Measurements from ENCODE around the gene SRGAP1.
"Not testable (repeated sequence)": the region's sequence is repeated elsewhere in the genome, so short reads cannot be mapped to it uniquely, and the experiment has no call there.

Gene SRGAP1

DNA sequence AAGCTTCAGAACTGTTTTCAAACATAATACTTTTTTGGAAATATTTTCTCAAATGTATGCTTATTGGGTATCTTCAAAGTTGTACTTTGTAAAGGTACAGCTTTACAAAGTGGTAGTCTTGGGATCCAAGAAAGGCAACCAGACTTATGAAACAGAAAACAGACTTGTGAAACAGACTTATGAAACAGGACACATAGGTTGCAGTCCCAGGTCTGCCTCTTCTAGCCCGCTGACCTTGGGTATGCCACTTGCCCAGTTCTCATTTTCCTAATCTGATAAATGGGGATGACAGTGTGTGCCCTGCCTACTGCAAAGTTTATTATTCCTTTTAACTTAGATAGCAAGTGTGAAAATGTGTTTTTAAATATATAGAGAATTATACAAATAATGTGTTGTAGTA is 263.3 kb downstream of the SRGAP1 start:
- no peak for DNase-seq (ENCODE audit: extremely low spot score)
- POLR2A ChIA-PET: no interaction called here
- CTCF ChIA-PET: no interaction called here
- TF ChIP-seq, protein P1, sequence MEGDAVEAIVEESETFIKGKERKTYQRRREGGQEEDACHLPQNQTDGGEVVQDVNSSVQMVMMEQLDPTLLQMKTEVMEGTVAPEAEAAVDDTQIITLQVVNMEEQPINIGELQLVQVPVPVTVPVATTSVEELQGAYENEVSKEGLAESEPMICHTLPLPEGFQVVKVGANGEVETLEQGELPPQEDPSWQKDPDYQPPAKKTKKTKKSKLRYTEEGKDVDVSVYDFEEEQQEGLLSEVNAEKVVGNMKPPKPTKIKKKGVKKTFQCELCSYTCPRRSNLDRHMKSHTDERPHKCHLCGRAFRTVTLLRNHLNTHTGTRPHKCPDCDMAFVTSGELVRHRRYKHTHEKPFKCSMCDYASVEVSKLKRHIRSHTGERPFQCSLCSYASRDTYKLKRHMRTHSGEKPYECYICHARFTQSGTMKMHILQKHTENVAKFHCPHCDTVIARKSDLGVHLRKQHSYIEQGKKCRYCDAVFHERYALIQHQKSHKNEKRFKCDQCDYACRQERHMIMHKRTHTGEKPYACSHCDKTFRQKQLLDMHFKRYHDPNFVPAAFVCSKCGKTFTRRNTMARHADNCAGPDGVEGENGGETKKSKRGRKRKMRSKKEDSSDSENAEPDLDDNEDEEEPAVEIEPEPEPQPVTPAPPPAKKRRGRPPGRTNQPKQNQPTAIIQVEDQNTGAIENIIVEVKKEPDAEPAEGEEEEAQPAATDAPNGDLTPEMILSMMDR (IDR thresholded peaks at IDR 0.05; ENCODE audit: control extremely low read depth, extremely low read depth, low read depth, missing control alignments): no peak

DNA sequence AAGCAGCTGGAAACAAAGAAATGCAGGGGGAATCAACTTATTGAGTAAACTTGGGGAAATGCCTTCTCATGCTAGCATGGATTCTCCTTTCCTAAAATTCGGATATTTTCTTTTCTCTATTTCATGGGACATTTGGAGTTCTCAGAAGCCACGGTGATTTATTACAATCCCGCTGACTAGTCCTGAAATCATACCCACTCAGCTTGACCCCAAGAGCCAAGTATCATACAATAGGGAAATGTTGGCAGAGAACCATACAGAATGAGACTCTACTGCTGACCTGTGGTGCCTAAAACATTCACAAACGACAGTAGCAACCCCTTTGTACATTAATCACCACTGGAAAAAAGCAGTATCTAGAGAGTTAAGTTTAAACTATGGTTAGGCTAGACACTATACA is 265.2 kb downstream of the SRGAP1 start:
- CTCF ChIA-PET: no interaction called here

DNA sequence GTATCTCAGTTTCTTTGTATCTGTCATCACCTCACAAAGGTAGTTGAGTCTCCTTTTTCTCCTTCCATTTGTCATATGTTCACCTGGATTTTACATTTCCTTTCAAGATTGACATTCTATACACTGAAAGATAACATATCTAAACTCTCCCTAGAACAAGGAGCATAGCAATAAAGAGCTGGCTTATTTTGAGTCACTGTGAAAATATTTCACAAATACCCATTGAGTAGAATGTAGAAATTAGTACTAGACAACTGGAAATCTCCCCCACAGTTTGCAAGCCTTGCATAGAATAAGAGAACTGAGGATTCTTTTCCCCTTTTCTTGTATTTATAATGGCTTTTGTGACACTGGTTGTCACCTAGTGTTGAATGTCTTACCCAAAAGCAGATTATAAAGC is 266.4 kb downstream of the SRGAP1 start:
- TF ChIP-seq, protein P1 (IDR thresholded peaks at IDR 0.05; ENCODE audit: control extremely low read depth, extremely low read depth, low read depth, missing control alignments): no peak
- CTCF ChIA-PET: no interaction called here
- POLR2A ChIA-PET: no interaction called here
- DNase-seq (ENCODE audit: extremely low spot score): no peak

More for the DNA sequence above, 265.2 kb downstream of the SRGAP1 start:
- no peak for DNase-seq (ENCODE audit: extremely low spot score)
- POLR2A ChIA-PET: no interaction called here
- TF ChIP-seq, protein P1 (IDR thresholded peaks at IDR 0.05; ENCODE audit: control extremely low read depth, extremely low read depth, low read depth, missing control alignments): no peak

DNA sequence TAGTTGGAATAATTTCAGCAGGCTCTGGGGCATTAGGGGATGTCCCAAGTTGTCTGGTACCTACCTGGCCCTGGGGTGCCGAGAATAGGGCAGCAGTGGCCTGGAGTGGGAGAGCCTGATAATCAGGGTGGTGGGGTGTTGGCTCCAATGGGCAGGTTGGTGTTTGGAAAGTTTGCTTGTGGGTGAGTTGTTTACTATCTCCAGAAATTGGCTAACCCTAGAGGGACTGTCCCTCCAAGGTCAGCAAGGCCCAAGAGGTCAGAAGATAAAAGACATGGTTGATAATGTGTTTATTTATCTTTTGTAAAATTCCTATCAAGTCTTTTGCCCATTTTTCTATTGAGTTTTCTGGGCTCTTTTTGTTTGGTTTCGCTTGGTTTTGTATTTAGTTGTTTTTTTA is 272.5 kb downstream of the SRGAP1 start:
- TF ChIP-seq, protein P1 (IDR thresholded peaks at IDR 0.05; ENCODE audit: control extremely low read depth, extremely low read depth, low read depth, missing control alignments): no peak
- ChIA-PET POLR2A (no interaction called here), CTCF (no interaction called here)
- DNase-seq (ENCODE audit: extremely low spot score): no peak

DNA sequence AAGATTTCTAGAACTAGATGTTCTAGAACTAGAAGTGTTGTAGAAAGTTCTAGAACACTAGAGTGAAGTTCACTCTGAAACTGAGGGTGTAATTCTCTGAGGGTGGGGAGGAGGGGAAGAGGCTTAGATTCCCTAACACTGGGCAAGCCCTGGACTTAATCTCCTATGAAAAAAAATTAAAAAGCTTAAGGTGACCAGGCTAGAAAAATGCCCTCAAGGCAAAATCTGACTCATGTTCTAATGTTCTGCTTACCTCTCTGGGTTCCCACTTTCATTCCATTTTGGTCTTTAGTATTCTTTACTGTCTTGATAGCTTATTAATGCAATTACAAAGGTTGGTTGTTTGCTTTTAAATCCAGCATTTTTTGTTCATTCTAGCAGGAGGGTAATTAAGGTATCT is 276.1 kb downstream of the SRGAP1 start:
- ChIA-PET POLR2A (no interaction called here), CTCF (no interaction called here)
- TF ChIP-seq, protein P1 (IDR thresholded peaks at IDR 0.05; ENCODE audit: control extremely low read depth, extremely low read depth, low read depth, missing control alignments): no peak
- no peak for DNase-seq (ENCODE audit: extremely low spot score)

DNA sequence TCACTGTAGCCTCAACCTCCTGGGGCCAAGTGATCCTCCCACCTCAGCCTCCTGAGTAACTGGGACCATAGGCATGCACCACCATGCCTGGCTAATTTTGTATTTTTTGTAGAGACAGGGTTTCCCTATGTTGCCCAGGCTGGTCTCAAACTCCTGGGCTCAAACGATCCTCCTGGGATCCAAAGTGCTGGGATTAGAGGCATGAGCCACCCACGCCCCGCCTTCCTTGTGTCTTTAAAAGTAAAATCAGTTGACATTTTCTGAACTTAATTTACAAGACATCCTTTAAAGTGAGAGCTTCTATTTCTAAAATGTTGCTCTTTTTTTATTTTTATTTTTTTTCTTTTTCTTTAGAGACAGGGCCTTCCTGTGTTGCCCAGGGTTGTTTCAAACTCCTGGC is 276.6 kb downstream of the SRGAP1 start:
- CTCF ChIA-PET; POLR2A ChIA-PET; DNase-seq (ENCODE audit: extremely low spot score): not testable (repeated sequence)

DNA sequence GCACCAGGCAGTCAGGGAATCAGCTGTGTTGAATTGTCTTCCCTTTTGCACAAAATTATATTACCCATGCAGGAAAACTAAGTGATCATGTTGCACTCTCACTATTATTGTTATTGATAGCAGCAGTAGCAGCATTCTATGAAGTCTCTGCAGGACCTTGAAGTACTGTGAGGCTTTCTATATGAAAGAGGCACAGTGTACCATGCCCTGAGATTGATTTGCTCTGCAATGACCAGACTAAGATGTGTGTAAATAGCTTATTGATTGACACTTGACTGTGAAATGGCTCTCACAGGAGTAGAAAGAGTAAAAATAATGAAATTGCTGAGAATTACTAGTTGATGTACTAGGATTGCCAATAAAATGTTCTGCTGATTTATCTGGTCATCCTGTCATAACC is 277.7 kb downstream of the SRGAP1 start:
- ChIA-PET POLR2A (no interaction called here), CTCF (no interaction called here)
- DNase-seq (ENCODE audit: extremely low spot score): no peak
- TF ChIP-seq, protein P1 (IDR thresholded peaks at IDR 0.05; ENCODE audit: control extremely low read depth, extremely low read depth, low read depth, missing control alignments): no peak

Data from GM10248 (cell line).